OCI-LY7 (cell line): ENCODE measurements around the gene STX18. TPM values are rescaled to one million over a fixed set of nuclear protein-coding genes. Genes with fewer than 3 reads are reported as not detected.

Experiments used
- BruUV-seq: library from RNA; stranded (reverse); fragments of 400-500 nt; replicated peaks from 2 replicates; lab custom pipeline; 2021; lab: Mats Ljungman, UMichigan
- CTCF ChIA-PET: fragments of 300-600 bp; sonication (Branson Sonifier 250); formaldehyde crosslinking; loops from one replicate; lab custom pipeline; 2022; ENCODE audit warnings: antibody characterized with exemption; ENCODE audit not compliant: unreplicated experiment; lab: Charles Lee
- POLR2A ChIA-PET: fragments of 300-600 bp; sonication (Branson Sonifier 250); formaldehyde crosslinking; loops from one replicate; lab custom pipeline; 2022; ENCODE audit warnings: antibody characterized with exemption; lab: Charles Lee
- DNase-seq: peaks from one replicate; pipeline ENCODE4 v3.0.0-alpha.2; 2015; ENCODE audit warnings: low spot score
- H2AFZ ChIP-seq: fragments of 200-600 bp; sonication (generic), shearing (Covaris generic); 2 replicates; pipeline ENCODE4 v1.6.1; 2014; ENCODE audit warnings: mild to moderate bottlenecking, antibody characterized with exemption, low read length, moderate library complexity
- H3K27ac ChIP-seq: fragments of 200-600 bp; sonication (generic); 2 replicates; pipeline ENCODE4 v1.5.1; 2014; ENCODE audit warnings: mixed run types, low read depth, mild to moderate bottlenecking, moderate library complexity, low read length, inconsistent platforms; ENCODE audit not compliant: poor library complexity, severe bottlenecking
- H3K36me3 ChIP-seq: fragments of 200-600 bp; sonication (generic); 2 replicates; pipeline ENCODE4 v1.6.1; 2014; ENCODE audit warnings: mild to moderate bottlenecking, antibody characterized with exemption, low read length, moderate library complexity, mixed read lengths; ENCODE audit not compliant: insufficient read depth
- H3K4me1 ChIP-seq: fragments of 200-600 bp; sonication (generic); 2 replicates; pipeline ENCODE4 v1.5.1; 2014; ENCODE audit warnings: mild to moderate bottlenecking, low read length; ENCODE audit not compliant: insufficient read depth, poor library complexity, severe bottlenecking
- H3K4me2 ChIP-seq: fragments of 200-600 bp; sonication (generic); 2 replicates; pipeline ENCODE4 v1.6.1; 2014; ENCODE audit warnings: mild to moderate bottlenecking, low read length
- H3K4me3 ChIP-seq: fragments of 200-600 bp; sonication (generic); 2 replicates; pipeline ENCODE4 v1.5.1; 2014; ENCODE audit warnings: mild to moderate bottlenecking, low read depth, low read length; ENCODE audit not compliant: poor library complexity, severe bottlenecking
- H3K79me2 ChIP-seq: fragments of 200-600 bp; sonication (generic); 2 replicates; pipeline ENCODE4 v1.6.1; 2016; ENCODE audit warnings: low read depth, mild to moderate bottlenecking, low read length, moderate library complexity, mixed read lengths; ENCODE audit not compliant: insufficient read depth
- H3K9me2 ChIP-seq: fragments of 200-600 bp; sonication (generic); 2 replicates; pipeline ENCODE4 v1.6.1; 2016; ENCODE audit warnings: mild to moderate bottlenecking, low read length, mixed read lengths; ENCODE audit not compliant: insufficient read depth
- H3K9me3 ChIP-seq: fragments of 200-600 bp; sonication (generic); 2 replicates; pipeline ENCODE4 v1.6.1; 2014; ENCODE audit warnings: mild to moderate bottlenecking, mixed run types, low read length, mixed read lengths
- H4K20me1 ChIP-seq: fragments of 200-600 bp; sonication (generic); 2 replicates; pipeline ENCODE4 v1.6.1; 2014; ENCODE audit warnings: mild to moderate bottlenecking, antibody characterized with exemption, low read length, moderate library complexity, mixed read lengths; ENCODE audit not compliant: insufficient read depth
- EZH2phosphoT487 ChIP-seq: fragments of 200-600 bp; sonication (generic); IDR thresholded peaks from 2 replicates; pipeline ENCODE4 v1.6.1; 2018; ENCODE audit warnings: low read depth, borderline replicate concordance, mild to moderate bottlenecking, mixed run types, antibody characterized with exemption, low read length, moderate library complexity, mixed read lengths
- intact Hi-C: fragments of 100-400 bp; cut with micrococcal nuclease; formaldehyde crosslinking; loops from one replicate; pipeline ENCODE4 v1.10.0; 2022; ENCODE audit not compliant: unreplicated experiment
- total RNA-seq, 2 experiments: library from RNA; depleted of rRNA in 1 of 2; stranded (reverse); fragments of >200 nt in 1 of 2; shearing (Covaris generic) in 1 of 2; gene quantifications; 2 replicates each; pipeline ENCODE4 v1.2.3, GENCODE V29; 2014 to 2022
- TF ChIP-seq, protein P1 (sequence below): fragments of 200-600 bp; sonication (generic); conservative IDR thresholded peaks from 2 replicates; pipeline ENCODE4 v1.5.1; 2014; ENCODE audit warnings: mild to moderate bottlenecking, antibody characterized with exemption, low read length, moderate library complexity, mixed read lengths

STX18 gene
- total RNA-seq, 2 experiments from 2014 or later, result 30.6 to 35.2 TPM

DNA sequence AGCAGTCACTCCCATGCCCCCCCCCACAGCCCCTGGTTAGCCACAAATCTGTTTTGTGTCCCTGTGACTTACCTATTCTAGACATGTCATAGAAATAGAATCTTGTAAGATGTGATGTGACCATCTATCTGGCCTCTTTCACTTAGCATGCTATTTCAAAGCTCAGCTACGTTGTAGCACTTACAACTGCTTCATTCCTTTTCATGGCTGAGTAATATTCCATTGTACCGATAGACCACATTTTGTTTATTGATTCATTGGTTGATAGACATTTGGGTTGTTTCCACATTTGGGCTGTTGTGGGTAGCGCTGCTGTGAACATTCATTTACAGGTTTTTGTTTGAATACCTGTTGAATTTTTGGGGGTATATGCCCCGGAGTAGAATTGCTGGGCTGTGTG, 143.4 kb downstream of the STX18 start:
- CTCF ChIA-PET, result no interaction called here

DNA sequence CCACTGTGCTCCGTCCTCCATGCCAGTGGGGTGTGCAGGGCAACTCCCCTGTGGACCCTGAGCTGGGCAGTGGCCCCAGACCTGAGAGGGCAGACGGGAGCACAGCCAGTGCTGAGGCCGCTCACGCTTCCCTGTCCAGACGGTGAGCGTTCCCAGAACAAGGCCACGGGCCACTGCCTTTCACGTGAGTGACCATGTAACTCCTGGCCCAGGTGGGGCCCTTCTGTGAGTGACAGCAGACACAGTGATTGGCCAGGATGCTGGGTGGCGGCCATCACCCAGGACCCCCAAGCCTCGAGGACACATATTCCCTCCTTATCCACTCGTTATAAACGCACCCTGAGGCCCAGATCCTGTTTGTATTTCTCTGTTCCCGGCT, 144.4 kb downstream of the STX18 start:
- peaks cover 41% of the 10 kb centered on the region for H3K36me3 ChIP-seq
- no peaks in the 10 kb centered on the region for H4K20me1 ChIP-seq
- no TSS peak for BruUV-seq
- H3K9me2 ChIP-seq, result no peaks in the 10 kb centered on the region
- ChIA-PET CTCF (no interaction called here), POLR2A (no interaction called here)
- no peak overlapping the region for H3K4me3 ChIP-seq
- no peaks in the 10 kb centered on the region for H3K9me3 ChIP-seq
- no peak overlapping the region for H3K27ac ChIP-seq
- no peaks in the 10 kb centered on the region for H3K79me2 ChIP-seq
- intact Hi-C loops, result no loop called here
- H3K4me1 ChIP-seq, result peaks cover 17% of the 10 kb centered on the region
- H2AFZ ChIP-seq, result no peak overlapping the region
- DNase-seq, result no peak
- TF ChIP-seq, protein P1, sequence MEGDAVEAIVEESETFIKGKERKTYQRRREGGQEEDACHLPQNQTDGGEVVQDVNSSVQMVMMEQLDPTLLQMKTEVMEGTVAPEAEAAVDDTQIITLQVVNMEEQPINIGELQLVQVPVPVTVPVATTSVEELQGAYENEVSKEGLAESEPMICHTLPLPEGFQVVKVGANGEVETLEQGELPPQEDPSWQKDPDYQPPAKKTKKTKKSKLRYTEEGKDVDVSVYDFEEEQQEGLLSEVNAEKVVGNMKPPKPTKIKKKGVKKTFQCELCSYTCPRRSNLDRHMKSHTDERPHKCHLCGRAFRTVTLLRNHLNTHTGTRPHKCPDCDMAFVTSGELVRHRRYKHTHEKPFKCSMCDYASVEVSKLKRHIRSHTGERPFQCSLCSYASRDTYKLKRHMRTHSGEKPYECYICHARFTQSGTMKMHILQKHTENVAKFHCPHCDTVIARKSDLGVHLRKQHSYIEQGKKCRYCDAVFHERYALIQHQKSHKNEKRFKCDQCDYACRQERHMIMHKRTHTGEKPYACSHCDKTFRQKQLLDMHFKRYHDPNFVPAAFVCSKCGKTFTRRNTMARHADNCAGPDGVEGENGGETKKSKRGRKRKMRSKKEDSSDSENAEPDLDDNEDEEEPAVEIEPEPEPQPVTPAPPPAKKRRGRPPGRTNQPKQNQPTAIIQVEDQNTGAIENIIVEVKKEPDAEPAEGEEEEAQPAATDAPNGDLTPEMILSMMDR, result no peak
- no peak overlapping the region for H3K4me2 ChIP-seq

More for the DNA sequence above, 143.4 kb downstream of the STX18 start:
- Histone ChIP-seq H3K36me3 (peaks cover 41% of the 10 kb centered on the region), H3K4me3 (no peak overlapping the region), H3K4me1 (peaks cover 17% of the 10 kb centered on the region), H3K79me2 (no peaks in the 10 kb centered on the region), H4K20me1 (no peaks in the 10 kb centered on the region), H3K9me2 (no peaks in the 10 kb centered on the region), H3K4me2 (no peak overlapping the region), H3K9me3 (no peaks in the 10 kb centered on the region), H2AFZ (no peak overlapping the region), H3K27ac (no peak overlapping the region)
- no peak for DNase-seq
- no TSS peak for BruUV-seq
- TF ChIP-seq EZH2phosphoT487, result no peak
- TF ChIP-seq, protein P1, result no peak
- POLR2A ChIA-PET, result interaction anchor here (0.7 kb wide), 2 partner anchors 113 to 143 kb away, joined by 3 read pairs; no protein-coding TSS in a partner anchor
- intact Hi-C loops, result no loop called here

DNA sequence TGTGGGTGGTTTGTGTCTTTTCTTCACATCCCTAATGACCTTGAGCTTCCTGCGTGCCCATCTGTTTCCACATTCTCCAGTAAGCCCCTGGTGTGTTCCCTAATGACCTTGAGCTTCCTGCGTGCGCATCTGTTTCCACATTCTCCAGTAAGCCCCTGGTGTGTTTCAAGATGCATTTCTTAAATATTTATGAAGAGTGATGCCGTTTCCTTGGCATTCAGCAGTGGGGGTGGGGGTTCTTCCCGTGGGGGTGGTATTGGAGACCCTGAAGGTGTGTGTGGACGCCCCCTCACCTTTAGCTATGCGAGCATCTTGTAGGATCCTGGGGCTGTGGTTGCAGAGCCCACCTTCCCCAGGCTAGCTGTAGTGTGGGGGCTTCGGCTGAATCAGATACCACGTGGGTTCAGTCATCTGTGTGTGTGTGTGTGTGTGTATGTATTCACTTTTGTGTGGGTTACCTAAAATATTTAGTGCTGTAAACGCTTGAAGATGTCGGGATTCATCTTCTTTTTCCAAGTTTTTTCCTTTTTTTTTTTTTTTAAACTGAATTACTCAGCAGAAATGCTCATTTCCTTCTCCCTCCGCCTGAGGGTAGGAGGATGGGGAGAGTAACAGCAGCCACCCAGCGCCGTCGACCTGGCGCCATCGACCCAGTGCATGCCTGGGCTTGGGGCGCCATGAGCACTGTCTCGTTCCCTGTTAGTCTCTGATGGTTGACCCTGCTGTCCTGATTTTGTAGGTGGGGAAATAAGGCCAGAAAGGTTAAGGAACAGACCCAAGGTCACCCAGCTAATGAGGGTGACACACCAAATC, 145.0 kb downstream of the STX18 start:
- peaks cover 17% of the 10 kb centered on the region for H3K4me1 ChIP-seq
- H2AFZ ChIP-seq, result peak overlapping the region; percentile 72; the same call in 1 of the 2 replicates
- no peaks in the 10 kb centered on the region for H3K79me2 ChIP-seq
- intact Hi-C loops, result no loop called here
- H4K20me1 ChIP-seq, result no peaks in the 10 kb centered on the region
- H3K9me2 ChIP-seq, result no peaks in the 10 kb centered on the region
- H3K4me2 ChIP-seq, result peak overlapping the region; percentile 46
- DNase-seq, result no peak
- H3K27ac ChIP-seq, result no peak overlapping the region
- ChIA-PET CTCF (interaction anchor here (0.6 to 0.7 kb wide), 2 partner anchors 54 to 534 kb away, joined by 3 to 4 read pairs; no protein-coding TSS in a partner anchor), POLR2A (interaction anchor here (1.5 kb wide), 1 partner anchor 8 kb away, joined by 3 read pairs; no protein-coding TSS in a partner anchor)
- TF ChIP-seq, protein P1, result no peak
- no peak for TF ChIP-seq EZH2phosphoT487
- no peaks in the 10 kb centered on the region for H3K9me3 ChIP-seq
- no peak overlapping the region for H3K4me3 ChIP-seq
- H3K36me3 ChIP-seq, result peaks cover 45% of the 10 kb centered on the region
- no TSS peak for BruUV-seq
